ENCODE data around the gene ZNFX1. TPM values are rescaled to one million over a fixed set of nuclear protein-coding genes. Genes with fewer than 3 reads are reported as not detected.

ZNFX1 gene
- total and polyA plus RNA-seq, 12 donors = 10.7 to 39.6 (median 27.0) TPM

DNA sequence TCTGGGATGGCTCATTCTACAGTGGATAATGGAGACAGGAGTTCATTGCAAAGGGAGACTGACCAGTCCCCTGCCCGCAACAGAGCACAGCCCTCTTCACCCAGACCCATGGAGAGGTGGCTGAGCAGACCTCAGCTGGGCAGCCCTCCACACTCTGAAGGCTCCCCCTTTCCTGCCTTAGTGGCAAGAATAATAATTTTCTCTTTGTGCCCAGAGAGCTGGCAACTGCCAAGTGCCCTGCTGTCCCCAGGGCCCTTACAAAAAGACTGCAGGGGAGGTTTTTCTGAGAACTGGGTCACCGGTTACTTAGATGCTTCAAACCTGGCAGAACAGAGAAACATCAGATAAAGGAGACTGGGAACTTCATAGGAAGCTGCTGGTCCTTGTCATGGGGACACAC, 35.4 kb upstream of the ZNFX1 start:
- no peak for DNase-seq
- WGBS, 4 donors = 70 to 92% (median 86%) methylated on average over 2 of the region's 2 CpGs

DNA sequence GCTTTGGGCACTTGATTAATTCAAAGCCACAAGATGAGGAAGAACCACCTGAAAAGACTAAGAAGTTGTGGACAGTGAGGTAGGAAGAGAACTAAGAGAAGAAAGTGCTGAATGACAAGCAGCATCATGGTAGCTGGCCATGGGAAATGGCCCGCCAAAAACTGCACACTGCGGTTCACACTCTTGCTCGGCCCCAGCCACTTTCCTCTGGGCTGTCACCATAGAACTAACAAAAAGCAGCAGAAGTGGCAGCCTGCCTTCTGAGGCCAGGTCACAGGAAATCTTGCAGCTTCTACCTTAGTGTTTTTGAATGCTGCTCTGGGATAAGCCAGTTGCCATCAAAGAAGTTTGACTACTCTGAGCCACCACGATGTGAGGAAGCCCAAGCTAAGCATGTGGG, 34.8 kb upstream of the ZNFX1 start:
- TF ChIP-seq, protein P1, sequence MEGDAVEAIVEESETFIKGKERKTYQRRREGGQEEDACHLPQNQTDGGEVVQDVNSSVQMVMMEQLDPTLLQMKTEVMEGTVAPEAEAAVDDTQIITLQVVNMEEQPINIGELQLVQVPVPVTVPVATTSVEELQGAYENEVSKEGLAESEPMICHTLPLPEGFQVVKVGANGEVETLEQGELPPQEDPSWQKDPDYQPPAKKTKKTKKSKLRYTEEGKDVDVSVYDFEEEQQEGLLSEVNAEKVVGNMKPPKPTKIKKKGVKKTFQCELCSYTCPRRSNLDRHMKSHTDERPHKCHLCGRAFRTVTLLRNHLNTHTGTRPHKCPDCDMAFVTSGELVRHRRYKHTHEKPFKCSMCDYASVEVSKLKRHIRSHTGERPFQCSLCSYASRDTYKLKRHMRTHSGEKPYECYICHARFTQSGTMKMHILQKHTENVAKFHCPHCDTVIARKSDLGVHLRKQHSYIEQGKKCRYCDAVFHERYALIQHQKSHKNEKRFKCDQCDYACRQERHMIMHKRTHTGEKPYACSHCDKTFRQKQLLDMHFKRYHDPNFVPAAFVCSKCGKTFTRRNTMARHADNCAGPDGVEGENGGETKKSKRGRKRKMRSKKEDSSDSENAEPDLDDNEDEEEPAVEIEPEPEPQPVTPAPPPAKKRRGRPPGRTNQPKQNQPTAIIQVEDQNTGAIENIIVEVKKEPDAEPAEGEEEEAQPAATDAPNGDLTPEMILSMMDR (IDR thresholded peaks at IDR 0.05) = no peak
- no peak for TF ChIP-seq POLR2A (IDR thresholded peaks at IDR 0.05)
- H3K27me3 ChIP-seq = peaks cover 4% of the 10 kb centered on the region
- intact Hi-C loops (cut with DNase I) = no loop called here
- no peak overlapping the region for H3K4me3 ChIP-seq
- no peak for DNase-seq
- 81 to 93% (median 87%) methylated on average over 4 of the region's 4 CpGs for WGBS, 4 donors
- no peaks in the 10 kb centered on the region for H3K9me3 ChIP-seq (replicated peaks in 1 of 3)
- H3K4me1 ChIP-seq (replicated peaks in 1 of 2) = no peaks in the 10 kb centered on the region
- H3K27ac ChIP-seq = no peak overlapping the region
- H3K36me3 ChIP-seq (replicated peaks in 1 of 2) = no peaks in the 10 kb centered on the region

More for the DNA sequence above, 35.4 kb upstream of the ZNFX1 start:
- peaks cover 0 to 3% of the 10 kb centered on the region in 2 donors for H3K4me1 ChIP-seq (replicated peaks in 1 of 2)
- no peak overlapping the region for H3K27ac ChIP-seq
- H3K4me3 ChIP-seq = no peak overlapping the region
- intact Hi-C loops (cut with DNase I) = no loop called here
- H3K27me3 ChIP-seq = peaks cover 10% of the 10 kb centered on the region
- no peaks in the 10 kb centered on the region for H3K9me3 ChIP-seq (replicated peaks in 1 of 3)
- H3K36me3 ChIP-seq (replicated peaks in 1 of 2) = no peaks in the 10 kb centered on the region
- TF ChIP-seq, protein P1 (IDR thresholded peaks at IDR 0.05) = no peak
- TF ChIP-seq POLR2A (IDR thresholded peaks at IDR 0.05) = no peak

DNA sequence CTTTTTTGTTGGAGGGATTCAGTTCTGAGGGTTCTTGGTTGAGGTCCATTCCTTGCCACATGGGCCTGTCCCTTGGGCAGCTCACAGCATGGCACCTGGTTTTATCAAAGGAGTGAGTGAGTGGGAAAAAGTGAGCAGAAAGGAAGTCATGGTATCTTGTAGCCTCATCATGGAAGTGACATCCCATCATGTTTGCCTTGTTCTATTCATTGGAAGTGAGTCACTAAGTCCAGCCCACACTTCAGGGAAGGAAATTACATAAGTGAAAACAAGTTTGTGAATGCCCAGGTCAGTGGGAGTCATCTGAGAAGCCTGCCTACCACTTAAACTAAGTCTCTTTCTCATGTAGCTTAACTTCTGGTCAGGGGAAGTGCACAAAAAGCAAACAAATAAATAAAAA, 32.8 kb upstream of the ZNFX1 start:
- TF ChIP-seq, protein P1 (IDR thresholded peaks at IDR 0.05) = no peak
- no peak for TF ChIP-seq POLR2A (IDR thresholded peaks at IDR 0.05)

DNA sequence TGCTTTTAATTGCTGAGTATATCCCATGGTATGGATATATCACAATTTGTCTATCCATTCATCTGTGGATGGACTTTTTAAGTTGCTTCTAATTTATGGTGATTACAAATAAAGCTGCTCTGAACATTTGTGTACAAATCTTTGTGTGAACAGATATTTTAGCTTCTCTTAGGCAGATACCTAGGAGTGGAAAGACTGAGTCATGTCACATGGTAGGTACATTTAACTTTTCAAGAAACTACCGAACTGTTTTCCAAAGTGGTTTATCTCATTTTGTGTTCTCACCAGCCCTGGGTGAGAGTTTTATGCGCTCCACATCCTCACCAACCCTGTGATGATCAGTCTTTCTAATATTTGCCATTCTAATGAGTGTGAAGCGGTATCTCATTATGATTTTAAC, 31.0 kb upstream of the ZNFX1 start:
- no peak for TF ChIP-seq POLR2A (IDR thresholded peaks at IDR 0.05)
- TF ChIP-seq, protein P1 (IDR thresholded peaks at IDR 0.05) = no peak
- 81 to 86% (median 83%) methylated on average over 3 of the region's 3 CpGs for WGBS, 4 donors
- intact Hi-C loops (cut with DNase I) = no loop called here

More for the DNA sequence above, 32.8 kb upstream of the ZNFX1 start:
- no peaks in the 10 kb centered on the region for H3K36me3 ChIP-seq (replicated peaks in 1 of 2)
- H3K4me1 ChIP-seq (replicated peaks in 1 of 2) = no peaks in the 10 kb centered on the region
- intact Hi-C loops (cut with DNase I) = no loop called here
- H3K9me3 ChIP-seq (replicated peaks in 1 of 3) = no peaks in the 10 kb centered on the region
- no peaks in the 10 kb centered on the region for H3K27me3 ChIP-seq
- H3K27ac ChIP-seq = no peak overlapping the region
- DNase-seq = no peak
- H3K4me3 ChIP-seq = no peak overlapping the region

More for the DNA sequence above, 31.0 kb upstream of the ZNFX1 start:
- no peak overlapping the region for H3K27ac ChIP-seq
- no peaks in the 10 kb centered on the region for H3K36me3 ChIP-seq (replicated peaks in 1 of 2)
- H3K27me3 ChIP-seq = no peaks in the 10 kb centered on the region
- no peaks in the 10 kb centered on the region for H3K9me3 ChIP-seq (replicated peaks in 1 of 3)
- no peak for DNase-seq
- H3K4me3 ChIP-seq = no peak overlapping the region
- no peaks in the 10 kb centered on the region for H3K4me1 ChIP-seq (replicated peaks in 1 of 2)
